Loucy (cell line): ENCODE data around the gene IL22RA2.

Experiments used
- H2AFZ ChIP-seq: fragments of 200-600 bp; sonication (generic); 2 replicates; pipeline ENCODE4 v1.6.0; 2016; ENCODE audit warnings: antibody characterized with exemption, mild to moderate bottlenecking, low read length, moderate library complexity
- H3F3A ChIP-seq: fragments of 200-600 bp; 2 replicates; pipeline ENCODE4 v1.6.0; 2016; ENCODE audit warnings: antibody characterized with exemption, low read depth, mild to moderate bottlenecking
- H3K27me3 ChIP-seq: fragments of 200-600 bp; sonication (generic); 2 replicates; pipeline ENCODE4 v1.6.1; 2014; ENCODE audit warnings: low read length, mild to moderate bottlenecking; ENCODE audit not compliant: insufficient read depth, poor library complexity, severe bottlenecking
- H3K36me3 ChIP-seq: fragments of 200-600 bp; sonication (generic); 2 replicates; pipeline ENCODE4 v1.6.1; 2016; ENCODE audit warnings: low read length; ENCODE audit not compliant: insufficient read depth
- H3K4me1 ChIP-seq: fragments of 200-600 bp; sonication (generic); 2 replicates; pipeline ENCODE4 v1.5.1; 2014; ENCODE audit warnings: low read length, mild to moderate bottlenecking; ENCODE audit not compliant: insufficient read depth, poor library complexity, severe bottlenecking
- H3K4me2 ChIP-seq: fragments of 200-600 bp; sonication (generic); 2 replicates; pipeline ENCODE4 v1.6.0; 2014; ENCODE audit warnings: antibody characterized with exemption, low read length, low read depth, mild to moderate bottlenecking; ENCODE audit not compliant: poor library complexity, severe bottlenecking
- H3K4me3 ChIP-seq: fragments of 200-600 bp; sonication (generic); 2 replicates; pipeline ENCODE4 v1.5.1; 2014; ENCODE audit warnings: low read length, mild to moderate bottlenecking, mixed read lengths; ENCODE audit not compliant: poor library complexity, severe bottlenecking
- H3K79me2 ChIP-seq: fragments of 200-600 bp; sonication (generic); 2 replicates; pipeline ENCODE4 v1.6.1; 2014; ENCODE audit warnings: low read length; ENCODE audit not compliant: insufficient read depth
- H3K9ac ChIP-seq: fragments of 200-600 bp; sonication (generic); 2 replicates; pipeline ENCODE4 v1.6.0; 2014; ENCODE audit warnings: mild to moderate bottlenecking, low read depth, low read length, moderate library complexity; ENCODE audit not compliant: poor library complexity, severe bottlenecking
- H3K9me2 ChIP-seq: fragments of 200-600 bp; sonication (generic); replicated peaks from 2 replicates; pipeline ENCODE4 v1.6.1; 2016; ENCODE audit warnings: low read depth, low read length, mixed read lengths
- H3K9me3 ChIP-seq: fragments of 200-600 bp; sonication (generic); 2 replicates; pipeline ENCODE4 v1.6.1; 2014; ENCODE audit warnings: mild to moderate bottlenecking, antibody characterized with exemption, low read length, low read depth; ENCODE audit not compliant: insufficient read depth
- H4K20me1 ChIP-seq: fragments of 200-600 bp; sonication (generic); 2 replicates; pipeline ENCODE4 v1.6.0; 2014; ENCODE audit warnings: antibody characterized with exemption, low read length, mild to moderate bottlenecking; ENCODE audit not compliant: insufficient read depth, poor library complexity, severe bottlenecking
- EZH2phosphoT487 ChIP-seq: fragments of 200-600 bp; IDR thresholded peaks from 2 replicates; pipeline ENCODE4 v1.6.1; 2018; ENCODE audit warnings: antibody characterized with exemption, mild to moderate bottlenecking, moderate library complexity, borderline replicate concordance
- TF ChIP-seq, protein P1 (sequence below): fragments of 200-600 bp; sonication (generic); conservative IDR thresholded peaks from 2 replicates; pipeline ENCODE4 v1.5.1; 2014; ENCODE audit warnings: mild to moderate bottlenecking, antibody characterized with exemption, low read length

IL22RA2 gene

DNA sequence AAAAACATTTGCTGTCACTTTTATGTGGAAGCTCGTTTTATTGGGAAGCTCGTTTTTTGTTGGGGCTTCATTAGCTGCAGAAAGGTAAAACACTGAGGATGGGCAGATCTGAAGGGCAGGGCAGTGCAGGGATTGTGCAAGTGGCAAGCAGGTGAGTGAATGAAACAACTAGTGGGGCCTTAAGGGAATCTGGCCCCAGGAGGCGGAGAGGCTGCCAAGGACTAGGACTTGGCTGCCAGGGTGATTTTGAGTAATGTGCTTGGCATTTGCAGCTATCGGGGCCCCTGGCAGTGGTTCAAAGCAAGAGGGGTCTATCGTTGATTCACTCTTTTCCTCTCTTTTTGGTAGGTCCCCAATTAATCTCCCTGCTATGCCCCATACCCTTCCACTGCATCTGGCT is 11.5 kb downstream of the IL22RA2 start:
- Histone ChIP-seq H3F3A (no peaks in the 10 kb centered on the region), H3K4me2 (no peak overlapping the region), H3K9me2 (no peaks in the 10 kb centered on the region), H3K4me1 (peaks cover 18% of the 10 kb centered on the region), H3K4me3 (no peak overlapping the region), H4K20me1 (no peaks in the 10 kb centered on the region), H3K27me3 (no peaks in the 10 kb centered on the region), H3K36me3 (no peaks in the 10 kb centered on the region), H2AFZ (no peak overlapping the region), H3K9ac (no peak overlapping the region), H3K9me3 (peaks cover 9% of the 10 kb centered on the region; the same call in 1 of the 2 replicates), H3K79me2 (no peaks in the 10 kb centered on the region)
- TF ChIP-seq, protein P1, sequence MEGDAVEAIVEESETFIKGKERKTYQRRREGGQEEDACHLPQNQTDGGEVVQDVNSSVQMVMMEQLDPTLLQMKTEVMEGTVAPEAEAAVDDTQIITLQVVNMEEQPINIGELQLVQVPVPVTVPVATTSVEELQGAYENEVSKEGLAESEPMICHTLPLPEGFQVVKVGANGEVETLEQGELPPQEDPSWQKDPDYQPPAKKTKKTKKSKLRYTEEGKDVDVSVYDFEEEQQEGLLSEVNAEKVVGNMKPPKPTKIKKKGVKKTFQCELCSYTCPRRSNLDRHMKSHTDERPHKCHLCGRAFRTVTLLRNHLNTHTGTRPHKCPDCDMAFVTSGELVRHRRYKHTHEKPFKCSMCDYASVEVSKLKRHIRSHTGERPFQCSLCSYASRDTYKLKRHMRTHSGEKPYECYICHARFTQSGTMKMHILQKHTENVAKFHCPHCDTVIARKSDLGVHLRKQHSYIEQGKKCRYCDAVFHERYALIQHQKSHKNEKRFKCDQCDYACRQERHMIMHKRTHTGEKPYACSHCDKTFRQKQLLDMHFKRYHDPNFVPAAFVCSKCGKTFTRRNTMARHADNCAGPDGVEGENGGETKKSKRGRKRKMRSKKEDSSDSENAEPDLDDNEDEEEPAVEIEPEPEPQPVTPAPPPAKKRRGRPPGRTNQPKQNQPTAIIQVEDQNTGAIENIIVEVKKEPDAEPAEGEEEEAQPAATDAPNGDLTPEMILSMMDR = no peak
- no peak for TF ChIP-seq EZH2phosphoT487

DNA sequence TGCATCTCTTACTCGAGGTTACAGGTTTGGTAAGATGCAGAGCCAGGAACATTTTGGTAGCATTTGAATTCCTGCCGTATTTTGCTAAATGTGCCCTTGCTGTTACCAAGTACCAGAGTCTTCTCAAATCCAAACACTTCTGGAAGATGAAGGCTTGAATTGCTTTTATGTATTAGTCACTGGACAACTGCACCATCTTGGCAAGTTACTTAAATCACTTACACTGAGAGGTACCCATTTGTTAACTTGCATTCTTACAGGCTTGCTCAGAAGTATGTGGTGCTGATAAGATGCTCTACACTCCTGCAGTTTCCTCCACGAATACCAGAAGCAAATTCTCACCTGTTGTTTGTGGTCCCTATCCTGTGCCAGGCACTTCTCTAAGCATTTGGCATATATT is 12.7 kb downstream of the IL22RA2 start:
- Histone ChIP-seq H2AFZ (no peak overlapping the region), H3K4me3 (no peak overlapping the region), H3K4me1 (peaks cover 21% of the 10 kb centered on the region), H3K9me2 (no peaks in the 10 kb centered on the region), H3K36me3 (no peaks in the 10 kb centered on the region), H3K9ac (no peak overlapping the region), H3K4me2 (no peak overlapping the region), H4K20me1 (no peaks in the 10 kb centered on the region), H3F3A (no peaks in the 10 kb centered on the region), H3K9me3 (peaks cover 9% of the 10 kb centered on the region; the same call in 1 of the 2 replicates), H3K27me3 (no peaks in the 10 kb centered on the region), H3K79me2 (no peaks in the 10 kb centered on the region)
- TF ChIP-seq EZH2phosphoT487 = no peak
- TF ChIP-seq, protein P1 = no peak

DNA sequence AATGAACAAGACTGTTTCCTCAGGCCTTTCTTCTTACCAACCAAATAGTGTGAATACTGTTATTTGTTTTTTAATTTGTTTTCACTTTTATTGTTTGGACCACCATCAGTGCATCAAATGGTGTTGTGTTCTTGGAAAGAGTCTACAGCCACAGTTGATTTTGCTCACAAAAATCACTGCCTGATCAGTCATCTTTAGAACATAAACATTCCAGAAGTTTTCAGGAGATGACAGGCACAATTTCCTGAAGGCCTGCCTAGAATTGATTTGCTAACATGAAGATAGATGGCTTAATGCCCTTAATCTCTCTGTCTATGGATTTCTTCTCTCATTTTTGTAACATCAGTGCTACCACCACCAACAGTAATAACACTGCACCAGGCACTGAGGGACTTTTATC is 13.5 kb downstream of the IL22RA2 start:
- H3K9me2 ChIP-seq = no peaks in the 10 kb centered on the region
- H4K20me1 ChIP-seq = no peaks in the 10 kb centered on the region
- no peak overlapping the region for H3K4me3 ChIP-seq
- H3K4me2 ChIP-seq = no peak overlapping the region
- H3K79me2 ChIP-seq = no peaks in the 10 kb centered on the region
- no peaks in the 10 kb centered on the region for H3K27me3 ChIP-seq
- H2AFZ ChIP-seq = no peak overlapping the region
- no peaks in the 10 kb centered on the region for H3F3A ChIP-seq
- H3K9ac ChIP-seq = no peak overlapping the region
- peaks cover 21% of the 10 kb centered on the region for H3K4me1 ChIP-seq
- H3K9me3 ChIP-seq = peaks cover 9% of the 10 kb centered on the region; the same call in 1 of the 2 replicates
- no peak for TF ChIP-seq EZH2phosphoT487
- TF ChIP-seq, protein P1 = no peak
- no peaks in the 10 kb centered on the region for H3K36me3 ChIP-seq
